HG03342 (cell line): Measurements from ENCODE around the gene MRFAP1.
"Not testable (repeated sequence)": the region's sequence is repeated elsewhere in the genome, so short reads cannot be mapped to it uniquely, and the experiment has no call there.

ENCODE experiments used
- ATAC-seq: cut with Tn5 transposase; IDR thresholded peaks from one replicate; pipeline ENCODE4 v1.9.1; 2021; ENCODE audit warnings: mild to moderate bottlenecking, moderate library complexity; ENCODE audit not compliant: unreplicated experiment

The MRFAP1 gene

DNA sequence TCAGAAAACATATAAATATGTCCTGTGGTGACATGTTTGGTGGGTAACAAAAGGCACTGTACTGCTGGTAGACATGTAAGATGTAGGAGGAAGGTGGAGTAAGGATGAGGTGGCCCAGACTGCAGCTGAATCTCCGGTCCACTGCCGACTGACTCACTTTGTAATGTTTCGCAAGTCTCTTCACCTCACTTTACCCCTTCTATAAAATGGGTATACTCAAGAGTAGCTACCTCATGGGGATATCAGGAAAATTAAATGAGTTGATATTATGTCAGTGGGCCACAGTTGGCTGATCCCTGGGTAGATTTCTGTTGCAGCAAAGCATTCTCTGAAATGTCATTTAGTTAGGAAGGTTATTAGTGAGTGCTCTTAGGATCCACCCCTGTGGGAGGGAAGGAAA lies 22.1 kb downstream of the MRFAP1 start:
- ATAC-seq, result no peak

DNA sequence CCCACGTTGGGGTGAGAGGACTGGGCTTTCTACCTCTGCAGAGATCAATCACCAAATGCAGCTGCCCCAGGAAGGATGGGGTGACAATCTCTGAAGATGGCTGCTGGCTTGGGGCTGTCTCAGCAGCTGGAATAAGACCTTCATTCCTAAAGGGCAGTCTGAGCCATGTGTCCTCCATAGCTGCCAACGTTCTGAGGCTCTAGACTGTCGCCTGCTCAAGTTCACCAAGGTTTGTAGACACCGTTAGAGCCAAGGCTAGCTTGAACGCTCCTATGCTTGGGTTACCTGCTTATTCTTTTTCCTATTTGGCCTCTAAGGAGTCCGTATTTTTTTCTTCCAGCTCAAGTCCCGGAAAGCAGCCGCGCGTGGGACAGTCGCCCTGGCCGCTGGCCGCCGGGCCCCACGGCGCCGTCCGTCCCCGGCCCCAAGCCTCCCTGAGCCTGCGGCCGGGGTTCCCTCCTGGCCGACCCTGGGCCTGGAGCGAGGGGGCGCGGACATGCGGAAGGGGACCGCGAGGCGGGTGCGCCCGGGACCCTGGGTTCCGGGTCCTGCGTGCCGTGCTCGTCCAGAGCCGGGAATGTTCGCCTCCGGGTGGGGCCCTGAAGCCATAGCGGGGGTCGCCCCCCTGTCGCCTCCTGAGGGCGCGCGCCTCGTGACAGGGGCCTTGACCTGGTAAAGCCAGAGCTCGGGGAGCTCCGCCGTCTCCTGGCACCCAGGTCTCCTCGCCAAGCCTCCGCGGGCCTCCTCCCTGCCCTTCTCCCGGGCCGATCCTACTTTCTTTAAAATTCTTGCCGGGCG lies 23.3 kb downstream of the MRFAP1 start:
- no peak for ATAC-seq

DNA sequence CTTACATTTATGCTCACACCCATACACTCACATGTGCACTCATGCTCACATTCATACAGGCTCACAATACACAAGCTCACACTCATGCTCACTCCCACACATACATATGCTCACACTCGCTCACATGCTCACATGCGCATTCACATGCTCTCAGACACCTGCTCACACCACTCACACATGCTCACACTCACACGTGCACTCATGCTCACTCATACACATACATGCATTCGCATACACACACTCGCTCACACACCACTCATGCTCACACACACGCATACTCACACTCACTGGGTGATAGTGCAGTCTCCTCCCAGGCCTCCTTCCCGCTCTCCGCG lies 24.8 kb downstream of the MRFAP1 start:
- ATAC-seq, result no peak

DNA sequence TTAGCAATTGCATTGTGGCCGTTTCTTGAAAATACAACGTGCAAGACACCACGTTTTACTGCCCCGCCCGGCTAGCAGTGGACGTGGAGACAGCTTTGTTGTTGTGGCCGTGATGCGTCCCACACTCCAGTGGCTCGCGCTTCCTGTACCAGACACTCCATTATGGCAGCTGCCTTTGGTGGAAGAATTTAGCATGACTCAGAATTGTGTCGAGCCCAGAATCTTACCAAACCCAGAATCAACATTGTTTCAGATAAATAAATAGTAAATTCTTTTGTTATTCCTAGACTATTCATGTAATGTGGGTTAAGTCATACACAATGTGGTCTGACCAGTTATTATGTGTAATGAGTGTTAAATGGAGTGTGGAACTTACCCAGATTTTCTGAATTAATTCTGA lies 27.9 kb downstream of the MRFAP1 start:
- no peak for ATAC-seq

DNA sequence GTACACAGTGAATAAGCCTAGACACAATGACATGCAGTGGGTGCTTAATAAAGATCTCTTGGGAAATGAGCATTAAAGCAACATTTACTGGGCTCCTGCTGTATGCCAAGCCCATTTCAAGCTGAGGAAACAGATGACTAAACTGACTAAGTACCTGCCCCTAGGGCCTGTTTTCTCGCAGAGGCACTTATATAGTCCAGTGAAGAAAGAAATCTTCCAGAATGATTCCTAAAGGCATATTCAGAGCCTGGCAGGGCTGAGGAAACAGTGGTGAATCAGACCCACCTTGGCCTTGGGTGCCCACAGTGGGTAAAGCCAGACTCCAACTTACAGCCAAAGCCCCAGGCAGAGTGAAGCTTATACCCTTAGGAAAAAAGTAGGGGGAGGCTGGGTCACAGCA lies 31.2 kb downstream of the MRFAP1 start:
- ATAC-seq, result no peak

DNA sequence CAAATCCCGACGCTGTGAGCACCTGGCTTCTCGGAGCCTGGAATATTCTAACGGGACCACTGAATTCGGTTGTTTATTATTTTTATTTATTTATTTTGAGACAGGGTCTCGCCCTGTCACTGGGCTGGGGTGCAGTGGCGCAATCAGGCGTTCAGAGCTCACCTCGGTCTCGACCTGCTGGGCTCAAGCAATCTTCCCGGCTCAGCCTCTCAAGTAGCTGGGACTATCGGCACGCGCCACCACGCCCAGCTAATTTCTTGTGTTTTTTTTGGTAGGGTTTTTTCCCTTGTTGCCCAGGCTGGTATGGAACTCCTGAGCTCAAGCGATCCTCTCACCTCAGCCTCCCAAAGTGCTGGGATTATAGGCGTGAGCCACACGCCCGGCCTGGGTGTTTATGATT lies 31.6 kb downstream of the MRFAP1 start:
- no peak for ATAC-seq

DNA sequence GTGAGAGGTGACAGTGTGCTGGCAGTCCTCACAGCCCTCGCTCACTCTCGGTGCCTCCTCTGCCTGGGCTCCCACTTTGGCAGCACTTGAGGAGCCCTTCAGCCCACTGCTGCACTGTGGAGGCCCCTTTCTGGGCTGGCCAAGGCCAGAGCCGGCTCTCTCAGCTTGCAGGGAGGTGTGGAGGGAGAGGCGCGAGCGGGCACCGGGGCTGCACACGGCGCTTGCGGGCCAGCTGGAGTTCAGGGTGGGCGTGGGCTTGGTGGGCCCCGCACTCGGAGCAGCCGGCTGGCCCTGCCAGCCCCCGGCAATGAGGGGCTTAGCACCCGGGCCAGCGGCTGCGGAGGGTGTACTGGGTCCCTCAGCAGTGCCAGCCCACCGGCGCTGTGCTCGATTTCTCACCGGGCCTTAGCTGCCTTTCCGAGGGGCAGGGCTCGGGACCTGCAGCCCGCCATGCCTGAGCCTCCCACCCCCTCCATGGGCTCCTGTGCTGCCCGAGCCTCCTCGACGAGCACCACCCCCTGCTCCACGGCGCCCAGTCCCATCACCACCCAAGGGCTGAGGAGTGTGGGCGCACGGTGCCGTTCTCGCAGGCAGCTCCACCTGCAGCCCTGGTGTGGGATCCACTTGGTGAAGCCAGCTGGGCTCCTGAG lies 32.2 kb downstream of the MRFAP1 start:
- not testable (repeated sequence) for ATAC-seq

DNA sequence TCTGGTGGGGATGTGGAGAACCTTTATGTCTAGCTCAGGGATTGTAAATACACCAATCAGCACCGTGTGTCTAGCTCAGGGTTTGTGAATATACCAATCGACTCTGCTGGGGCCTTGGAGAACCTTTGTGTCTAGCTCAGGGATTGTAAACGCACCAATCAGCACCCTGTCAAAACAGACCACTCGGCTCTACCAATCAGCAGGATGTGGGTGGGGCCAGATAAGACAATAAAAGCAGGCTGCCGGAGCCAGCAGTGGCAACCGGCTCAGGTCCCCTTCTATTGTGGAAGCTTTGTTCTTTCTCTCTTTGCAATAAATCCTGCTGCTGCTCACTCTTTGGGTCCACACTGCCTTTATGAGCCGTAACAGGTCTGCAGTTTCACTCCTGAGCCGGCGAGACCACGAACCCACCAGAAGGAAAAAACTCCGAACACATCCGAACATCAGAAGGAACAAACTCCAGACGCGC lies 32.7 kb downstream of the MRFAP1 start:
- ATAC-seq, result not testable (repeated sequence)

DNA sequence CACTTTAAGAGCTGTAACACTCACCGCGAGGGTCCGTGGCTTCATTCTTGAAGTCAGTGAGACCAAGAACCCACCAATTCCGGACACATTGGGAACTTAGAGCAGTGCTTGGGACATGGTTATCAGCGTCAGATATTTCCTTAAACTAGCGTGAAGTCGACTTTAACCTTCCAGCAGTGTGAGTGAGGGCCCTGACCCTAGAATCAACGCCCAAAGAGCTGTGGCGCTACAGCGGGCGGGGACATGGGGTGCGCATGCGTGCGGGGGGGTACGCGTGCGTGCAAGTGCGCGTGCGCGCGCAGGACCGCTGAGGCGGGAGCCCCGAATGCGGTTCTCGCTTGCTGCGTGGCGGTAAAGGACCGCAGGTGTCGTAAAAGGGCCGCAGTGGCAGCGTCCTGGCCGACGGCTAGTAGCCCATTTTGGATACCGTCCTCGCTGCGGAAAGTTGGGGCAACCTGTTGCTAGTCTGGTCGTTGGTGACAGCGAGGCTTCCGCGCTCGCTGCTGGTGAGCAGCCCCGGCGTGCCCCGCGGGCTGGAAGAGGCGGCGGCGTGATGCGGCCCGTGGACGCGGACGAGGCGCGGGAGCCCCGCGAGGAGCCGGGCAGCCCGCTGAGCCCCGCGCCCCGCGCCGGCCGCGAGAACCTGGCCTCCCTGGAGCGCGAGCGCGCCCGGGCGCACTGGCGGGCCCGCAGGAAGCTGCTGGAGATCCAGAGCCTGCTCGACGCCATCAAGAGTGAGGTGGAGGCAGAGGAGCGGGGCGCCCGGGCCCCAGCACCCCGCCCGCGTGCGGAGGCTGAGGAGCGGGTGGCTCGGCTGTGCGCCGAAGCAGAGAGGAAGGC lies 33.4 kb downstream of the MRFAP1 start:
- ATAC-seq, result peak; percentile 78

DNA sequence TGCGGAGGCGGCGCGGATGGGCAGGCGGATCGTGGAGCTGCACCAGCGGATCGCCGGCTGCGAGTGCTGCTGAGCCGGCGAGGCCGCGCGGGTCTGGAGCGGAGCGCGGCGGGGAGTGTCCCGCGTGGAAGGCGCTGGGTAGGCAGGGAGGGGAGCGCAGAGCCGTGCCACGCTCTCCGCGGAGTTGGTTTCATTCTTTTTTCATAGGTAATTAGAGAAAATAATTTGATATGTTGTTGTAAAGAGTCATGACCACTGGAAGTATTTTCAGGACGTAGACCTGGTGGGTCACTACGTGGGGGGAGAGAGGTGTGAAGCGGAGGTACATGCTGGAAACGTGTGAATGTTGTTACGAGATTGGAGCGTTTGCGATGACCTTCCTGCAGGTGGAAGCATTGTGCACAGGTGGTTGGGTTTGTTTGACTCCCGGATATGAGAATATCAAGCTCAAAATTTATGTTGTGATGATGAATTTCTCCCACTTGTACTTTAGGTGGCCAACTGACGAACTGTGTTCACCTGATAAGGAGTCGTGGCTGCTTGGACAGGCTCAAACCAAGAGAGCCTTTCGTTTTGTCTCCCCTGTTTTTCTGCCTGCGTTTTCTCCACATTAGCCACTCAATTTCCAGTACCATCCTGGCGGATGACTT lies 34.1 kb downstream of the MRFAP1 start:
- ATAC-seq, result peak; percentile 39

DNA sequence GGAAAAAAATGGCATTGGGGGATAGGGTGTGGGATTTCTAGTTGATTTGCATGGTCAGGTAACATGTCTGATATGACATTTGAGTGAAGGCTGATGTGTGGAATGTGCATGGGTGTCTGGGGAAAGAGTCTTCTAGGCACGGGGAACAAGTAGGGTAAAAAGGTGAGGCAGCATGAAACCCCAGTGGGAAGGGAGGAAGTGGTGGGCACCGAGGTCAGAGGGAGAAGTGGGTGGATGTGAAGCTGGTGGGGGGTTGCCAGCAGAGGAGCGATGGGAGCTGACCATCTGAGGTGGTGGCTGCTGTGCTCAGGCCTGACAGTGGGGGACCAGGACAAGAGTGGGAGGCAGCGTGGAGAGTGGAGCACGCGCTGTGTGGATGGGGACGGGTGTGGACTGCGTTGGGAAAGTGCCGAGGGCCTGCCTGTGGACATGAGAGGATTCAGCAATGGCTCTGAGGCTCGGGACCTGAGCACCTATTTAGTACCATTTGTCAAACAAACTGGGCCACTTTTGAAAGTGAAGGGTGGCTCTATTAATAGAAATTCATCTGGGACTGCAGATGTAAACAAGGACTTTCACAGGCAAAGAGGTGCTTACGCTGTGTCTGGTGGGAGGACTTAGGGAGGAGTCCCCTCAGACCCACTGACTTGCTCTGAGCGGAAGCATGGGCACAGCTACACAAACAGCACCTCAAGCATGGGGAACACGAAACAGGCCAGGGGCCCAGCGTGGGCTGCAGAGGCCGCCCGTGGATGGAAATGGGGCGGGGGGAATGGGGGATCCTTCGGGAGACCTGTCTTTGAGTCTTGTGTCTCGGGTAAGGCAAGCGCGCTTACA lies 36.5 kb downstream of the MRFAP1 start:
- no peak for ATAC-seq

DNA sequence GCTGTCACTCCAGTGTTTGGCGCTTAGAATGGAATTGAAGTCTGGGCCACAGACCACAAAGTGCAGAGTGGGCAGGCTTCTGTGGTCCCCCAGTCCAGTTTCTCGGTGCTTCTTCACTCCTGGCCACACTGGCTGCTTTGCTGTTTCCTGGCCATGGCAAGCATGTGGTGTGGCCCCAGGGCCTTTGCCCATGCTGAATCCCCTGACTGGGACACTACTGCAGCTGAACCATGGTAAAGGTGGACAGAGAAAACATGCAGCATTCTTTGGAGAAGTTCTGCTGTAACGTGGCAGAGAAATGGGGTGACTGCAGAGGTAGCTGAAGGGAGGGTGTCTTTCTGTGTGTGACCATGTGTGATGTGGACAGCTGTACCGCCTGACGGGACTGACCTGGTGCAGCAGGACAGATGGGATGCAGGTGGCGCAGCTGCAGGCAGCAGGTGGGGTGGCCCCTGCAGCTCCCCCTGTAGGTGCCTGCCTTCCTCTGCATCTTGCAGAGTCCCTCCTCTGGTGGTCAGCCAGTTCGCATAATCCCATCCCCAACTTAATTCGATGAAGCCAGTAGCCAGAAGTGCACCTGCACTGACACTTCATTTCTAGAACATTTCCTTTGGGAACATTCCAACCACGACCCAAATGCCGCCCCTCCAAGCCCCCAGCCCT lies 40.0 kb downstream of the MRFAP1 start:
- ATAC-seq, result no peak

DNA sequence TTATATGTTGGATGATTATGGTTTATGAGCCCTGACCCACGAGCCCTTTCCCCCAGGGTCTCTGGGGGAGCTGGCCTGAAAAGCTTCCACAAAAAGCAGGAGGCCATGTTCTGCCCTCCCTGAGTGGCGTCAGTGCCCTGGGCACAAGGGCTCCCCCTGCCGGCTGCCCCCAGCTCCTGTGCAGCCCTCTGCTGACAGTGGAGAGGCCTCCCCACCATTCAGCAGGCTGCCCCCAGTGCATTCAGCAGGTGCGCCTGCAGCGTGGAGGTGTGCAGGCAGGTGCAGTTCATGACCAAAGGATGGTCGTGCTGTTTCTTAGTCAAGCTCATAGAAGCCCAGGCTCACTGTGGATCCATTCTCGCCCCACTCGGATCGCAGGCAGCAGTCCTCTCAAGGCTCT lies 40.7 kb downstream of the MRFAP1 start:
- ATAC-seq, result no peak

DNA sequence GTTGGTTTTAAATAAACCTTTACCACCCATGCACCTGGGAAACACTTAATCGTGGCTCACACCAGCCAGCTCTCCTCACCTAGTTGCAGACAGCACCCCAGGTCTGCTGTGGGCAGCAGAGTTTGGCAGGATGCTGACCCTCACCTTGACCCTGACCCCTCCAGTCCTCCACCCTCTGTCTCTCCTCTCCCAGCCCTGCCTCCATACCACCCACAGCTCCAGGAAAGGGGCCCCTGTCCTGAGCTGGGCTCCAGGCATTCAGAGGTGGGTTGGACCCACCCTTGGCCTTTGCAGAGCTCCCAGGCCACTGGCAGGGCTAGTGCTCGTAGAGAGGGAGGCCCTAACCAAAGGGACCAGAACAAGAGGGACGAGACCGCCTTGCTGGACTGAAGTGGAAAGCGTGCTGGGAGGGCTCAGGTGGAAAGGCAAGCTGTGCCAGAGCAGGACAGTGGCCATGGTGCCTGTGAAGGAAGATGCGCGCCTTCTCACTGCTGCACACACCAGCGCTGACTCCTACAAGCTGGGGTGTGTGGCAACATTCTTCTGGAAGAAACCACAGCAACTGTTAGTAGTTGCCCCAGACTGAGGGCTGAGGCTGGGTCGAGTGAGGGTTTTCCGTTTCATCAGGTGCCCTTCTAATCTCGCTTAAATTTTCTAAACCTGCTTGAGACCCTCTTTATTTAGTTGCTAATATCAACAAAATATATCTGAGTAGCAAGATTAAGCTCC lies 42.5 kb downstream of the MRFAP1 start:
- ATAC-seq, result no peak

DNA sequence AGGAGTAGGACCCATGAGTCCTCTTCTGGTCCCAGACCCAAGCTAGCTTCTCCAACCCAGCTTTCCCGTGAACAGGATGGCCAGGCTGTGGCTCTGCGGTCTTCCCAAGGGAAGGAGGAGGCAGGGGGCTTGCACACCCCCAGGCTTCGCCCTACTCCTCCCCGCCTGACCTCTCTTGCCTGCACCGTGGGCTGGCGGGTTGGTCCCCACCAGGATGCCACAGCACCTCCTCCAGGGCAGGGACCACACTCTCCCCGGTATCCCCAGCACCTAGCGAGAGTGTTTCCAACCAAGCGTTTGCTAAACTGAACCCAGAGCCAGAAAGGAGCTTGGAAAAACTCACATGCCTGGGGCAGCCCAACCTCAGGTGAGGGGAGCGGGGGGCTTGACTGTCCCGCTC lies 44.2 kb downstream of the MRFAP1 start:
- no peak for ATAC-seq

DNA sequence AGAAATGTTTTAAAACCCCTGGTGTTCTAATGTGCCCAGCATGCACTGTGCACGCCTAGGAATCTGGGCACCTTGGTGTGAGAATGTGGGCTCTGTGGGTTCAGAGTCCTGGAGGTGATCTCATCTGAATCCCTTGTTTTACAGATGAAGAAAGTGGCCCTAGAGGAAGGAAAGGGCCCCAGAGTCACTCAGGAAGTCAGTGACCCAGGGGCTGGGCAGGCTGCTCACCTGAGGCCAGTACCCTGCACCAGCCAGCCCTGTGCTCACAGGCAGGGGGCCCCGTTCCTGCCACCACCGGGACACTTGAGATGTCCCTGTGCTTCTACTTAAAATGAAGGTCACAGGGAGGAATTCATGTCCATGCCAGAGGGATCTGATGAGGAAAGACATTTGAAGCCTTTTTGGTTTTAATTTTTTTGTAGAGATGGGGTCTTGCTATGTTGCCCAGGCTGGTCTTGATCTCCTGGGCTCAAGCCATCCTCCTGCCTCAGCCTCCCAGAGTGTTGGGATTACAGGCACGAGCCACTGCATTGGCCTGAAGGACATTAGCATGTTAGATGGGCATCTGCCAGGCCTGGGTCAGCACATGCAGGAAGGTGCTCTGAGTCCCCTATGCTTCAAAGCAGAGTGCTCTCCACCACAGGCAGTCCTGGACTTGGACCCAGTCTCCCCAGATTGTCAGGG lies 45.8 kb downstream of the MRFAP1 start:
- no peak for ATAC-seq

DNA sequence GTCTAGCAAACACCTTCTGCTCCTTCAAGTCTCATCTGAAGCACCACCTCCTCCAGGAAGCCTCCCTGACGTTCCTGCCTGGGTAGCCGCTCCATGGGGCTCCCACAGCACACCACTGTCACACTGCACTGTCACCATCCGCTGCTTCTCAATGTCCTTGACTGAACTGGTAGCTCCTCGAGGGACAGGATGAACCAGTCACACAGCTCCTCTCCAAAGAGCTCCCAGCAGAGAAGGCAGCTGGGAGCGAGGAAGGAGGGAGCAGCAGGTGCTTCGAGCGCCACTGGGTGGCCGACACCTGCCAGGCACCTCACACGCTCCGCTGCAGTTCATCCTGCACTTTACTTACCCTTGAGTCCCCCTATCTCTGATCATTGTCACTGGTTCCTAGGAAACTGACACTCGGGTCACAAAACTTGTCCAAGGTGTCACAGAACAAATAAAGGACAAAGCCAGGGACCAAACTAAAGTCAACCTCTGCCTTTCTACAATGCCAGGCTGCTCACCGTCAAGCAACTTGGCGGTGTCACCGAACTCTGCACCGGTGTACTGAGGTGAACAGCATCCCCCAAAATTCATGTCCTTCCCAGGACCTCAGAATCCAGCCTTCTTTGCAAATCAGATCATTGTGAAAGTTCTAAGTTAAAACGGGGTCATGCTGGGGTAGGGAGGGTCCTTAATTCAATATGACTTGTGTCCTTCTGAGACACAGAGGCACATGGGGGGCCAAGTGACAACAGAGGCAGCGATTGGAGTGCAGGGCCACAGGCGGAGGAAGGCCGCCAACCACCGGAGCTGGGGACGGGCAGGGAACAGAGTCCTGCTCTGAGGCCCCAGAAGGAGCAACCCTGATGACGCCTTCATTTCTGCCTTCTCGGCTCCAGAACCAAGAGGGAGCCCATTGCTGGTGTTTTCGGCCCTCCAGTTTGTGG lies 47.7 kb downstream of the MRFAP1 start:
- no peak for ATAC-seq
